GM13977 (cell line): ENCODE measurements around the gene BUB3.

Source experiments
- DNase-seq: peaks from one replicate; pipeline ENCODE4 v3.0.0; 2012; ENCODE audit warnings: low spot score
- CTCF ChIP-seq: IDR thresholded peaks from 2 replicates; pipeline ENCODE4 v1.5.1; 2012; ENCODE audit warnings: mild to moderate bottlenecking, control low read depth; ENCODE audit not compliant: insufficient read depth; ENCODE audit errors: extremely low read depth, missing control alignments
- in situ Hi-C: fragments of 300-500 bp; cut with MboI; formaldehyde crosslinking; loops from one replicate; pipeline ENCODE4 v1.12.0; 2022; ENCODE audit warnings: low sequenced_read_pairs, low pct_unique_long_range_greater_than_20kb, mixed read lengths, inconsistent platforms; ENCODE audit not compliant: unreplicated experiment

Gene BUB3

GRCh38 chr10:123146013-123146893 is 7.9 kb upstream of the BUB3 start:
- in situ Hi-C loops = no loop called here
- no peak for TF ChIP-seq CTCF
- DNase-seq = peak; percentile 47

- no peak for TF ChIP-seq CTCF
- peak; percentile 37 for DNase-seq
These were observed 7.1 kb upstream of the BUB3 start for GRCh38 chr10:123146894-123147634.

GRCh38 chr10:123147635-123148413 is 6.4 kb upstream of the BUB3 start, which contains the start of gene HMX2:
Gene HMX2 (plus strand): TSS chr10:123148136. CDS start chr10:123148379, 243 bp downstream.
- DNase-seq = peak; percentile 81
- TF ChIP-seq CTCF = peak; percentile 31
- in situ Hi-C loops = no loop called here

More at GRCh38 chr10:123146894-123147634, 7.1 kb upstream of the BUB3 start:
- in situ Hi-C loops = no loop called here

- in situ Hi-C loops = no loop called here
- DNase-seq = peak; percentile 56
- no peak for TF ChIP-seq CTCF
These were observed 5.6 kb upstream of the BUB3 start for GRCh38 chr10:123148414-123149161.

- in situ Hi-C loops = no loop called here
- TF ChIP-seq CTCF = no peak
- DNase-seq = peak; percentile 40
These were observed 5.0 kb upstream of the BUB3 start for GRCh38 chr10:123149162-123149567.
